Measurements from ENCODE around the gene HNRNPUL2. TPM values are rescaled to one million over a fixed set of nuclear protein-coding genes. Genes with fewer than 3 reads are reported as not detected.
"Not testable (repeated sequence)": the region's sequence is repeated elsewhere in the genome, so short reads cannot be mapped to it uniquely, and the experiment has no call there.

The HNRNPUL2 gene
- total RNA-seq, 1 donor from 2014 or later: 6.5 TPM

DNA sequence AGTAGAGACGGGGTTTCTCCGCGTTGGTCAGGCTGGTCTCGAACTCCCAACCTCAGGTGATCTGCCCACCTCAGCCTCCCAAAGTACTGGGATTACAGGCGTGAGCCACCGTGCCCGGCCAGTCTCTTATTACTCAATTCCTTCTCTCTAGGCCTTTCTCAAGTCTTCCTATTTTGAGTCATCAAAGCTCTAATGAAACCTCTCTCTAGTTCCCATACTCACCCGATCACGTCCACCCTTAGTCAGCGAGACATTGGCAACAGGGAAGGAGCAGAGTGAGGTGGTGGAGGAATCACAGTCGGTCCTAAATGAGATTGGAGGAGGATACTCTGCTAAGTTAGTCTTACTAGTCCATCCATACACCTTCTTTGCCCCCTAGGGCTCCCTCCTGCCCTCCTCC lies 25.0 kb downstream of the HNRNPUL2 start:
- DNase-seq: no peak

DNA sequence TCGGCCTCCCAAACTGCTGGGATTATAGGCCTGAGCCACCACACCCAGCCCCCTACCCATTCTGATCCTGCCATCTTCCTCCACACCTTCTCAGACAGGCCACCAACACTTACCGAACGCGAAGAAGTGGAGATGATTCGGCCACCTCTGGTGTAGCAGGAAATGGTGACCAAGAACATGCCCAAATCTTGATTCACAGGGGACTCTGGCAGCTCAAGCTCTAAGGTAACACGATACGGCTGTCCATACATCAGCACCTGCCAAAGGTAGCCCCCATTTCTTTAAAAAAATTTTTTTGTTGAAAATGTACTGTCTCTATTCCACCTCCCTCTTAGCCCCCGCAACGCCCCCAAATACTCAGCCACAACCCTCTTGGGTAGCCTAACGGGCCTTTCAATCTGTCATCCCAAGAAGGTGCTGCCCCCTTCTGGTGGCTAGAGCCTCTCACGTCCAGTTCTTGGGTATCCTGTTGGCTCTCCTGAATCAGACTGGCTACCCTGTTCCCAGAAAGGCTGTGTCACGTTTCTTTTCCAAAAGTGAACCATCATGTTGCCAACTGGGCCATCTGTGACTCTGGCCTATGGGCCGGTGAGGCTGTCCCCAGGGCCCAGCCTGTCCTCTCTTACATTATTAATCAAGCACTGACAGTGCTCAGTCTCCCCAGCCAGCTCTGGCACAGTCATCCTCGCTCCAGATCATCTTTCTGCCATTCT lies 32.6 kb downstream of the HNRNPUL2 start:
- peak; percentile 94 for DNase-seq

DNA sequence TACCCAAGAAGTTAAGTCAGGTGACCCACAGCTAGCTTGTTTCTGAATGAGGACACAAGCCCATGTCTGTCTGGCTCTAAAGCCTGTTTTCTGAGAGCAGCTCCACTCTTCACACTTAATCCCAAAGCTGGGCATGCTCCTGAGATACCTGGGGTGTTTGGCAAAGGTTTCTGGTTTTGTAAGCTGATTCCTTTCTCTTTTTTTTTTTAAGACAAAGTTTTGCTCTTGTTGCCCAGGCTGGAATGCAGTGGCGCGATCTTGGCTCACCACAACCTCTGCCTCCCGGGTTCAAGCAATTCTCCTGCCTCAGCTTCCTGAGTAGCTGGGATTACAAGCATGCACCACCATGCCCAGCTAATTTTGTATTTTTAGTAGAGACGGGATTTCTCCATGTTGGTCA lies 33.6 kb downstream of the HNRNPUL2 start:
- not testable (repeated sequence) for DNase-seq

DNA sequence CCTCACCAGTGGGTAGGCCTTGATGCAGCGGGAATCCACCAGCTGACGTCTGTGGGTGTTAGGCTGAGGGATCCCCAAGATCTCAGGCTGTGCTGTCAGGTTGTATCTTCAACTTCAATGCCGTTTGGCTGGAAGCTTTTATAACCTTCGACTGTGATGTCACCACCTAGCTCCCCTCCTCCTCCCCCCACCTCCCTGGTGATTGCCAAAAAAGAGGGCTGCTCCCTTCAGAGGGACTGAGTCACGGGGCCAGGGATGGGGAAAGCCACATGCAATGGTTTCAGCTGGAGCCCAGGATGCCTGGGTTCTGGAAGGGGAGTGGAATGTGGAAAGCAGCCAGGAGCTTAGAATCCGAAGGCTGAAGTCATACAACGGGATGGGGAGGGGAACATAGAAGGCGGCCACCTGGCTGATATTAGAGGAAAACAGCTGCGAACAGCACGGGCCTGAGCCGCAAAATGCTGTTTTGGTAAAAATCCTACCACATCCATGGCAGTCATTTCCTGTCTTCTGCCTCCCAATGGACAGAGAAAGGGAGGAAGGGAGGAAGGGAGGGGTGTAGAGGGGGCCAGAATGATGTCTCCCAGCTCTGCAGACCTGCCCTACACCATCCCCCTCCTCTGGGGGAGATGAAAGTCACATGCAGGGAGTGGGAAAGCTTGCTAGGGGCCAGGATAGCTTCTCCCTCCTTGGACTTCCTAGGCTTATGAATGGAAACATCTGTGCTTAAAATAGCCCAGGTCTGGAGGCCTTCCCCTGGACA lies 37.7 kb downstream of the HNRNPUL2 start, which contains the start of gene LRRN4CL:
TSS of gene LRRN4CL (minus strand) at position 110 of the 763 bp plus-strand sequence. CDS start 1,022 bp downstream, outside the sequence.
- DNase-seq: no peak

DNA sequence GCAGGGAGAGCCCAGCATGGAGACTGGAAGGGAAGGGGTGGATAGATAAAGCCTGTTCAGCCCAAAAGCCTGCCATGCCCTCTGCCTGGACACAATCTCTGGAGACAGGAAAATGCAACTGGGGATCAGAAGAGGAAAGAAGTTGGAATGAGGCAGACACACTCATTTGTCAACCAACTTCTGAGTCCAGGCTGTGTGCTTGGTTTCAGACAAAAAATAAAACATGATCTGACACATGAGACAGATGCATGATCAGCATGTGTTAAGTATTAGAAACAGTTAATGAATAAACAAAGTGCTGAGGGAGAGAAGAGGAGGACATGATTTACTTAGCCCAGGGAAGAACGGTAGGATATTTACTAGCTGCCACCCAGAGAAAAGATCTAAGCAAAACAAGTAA lies 38.8 kb downstream of the HNRNPUL2 start:
- no peak for DNase-seq

DNA sequence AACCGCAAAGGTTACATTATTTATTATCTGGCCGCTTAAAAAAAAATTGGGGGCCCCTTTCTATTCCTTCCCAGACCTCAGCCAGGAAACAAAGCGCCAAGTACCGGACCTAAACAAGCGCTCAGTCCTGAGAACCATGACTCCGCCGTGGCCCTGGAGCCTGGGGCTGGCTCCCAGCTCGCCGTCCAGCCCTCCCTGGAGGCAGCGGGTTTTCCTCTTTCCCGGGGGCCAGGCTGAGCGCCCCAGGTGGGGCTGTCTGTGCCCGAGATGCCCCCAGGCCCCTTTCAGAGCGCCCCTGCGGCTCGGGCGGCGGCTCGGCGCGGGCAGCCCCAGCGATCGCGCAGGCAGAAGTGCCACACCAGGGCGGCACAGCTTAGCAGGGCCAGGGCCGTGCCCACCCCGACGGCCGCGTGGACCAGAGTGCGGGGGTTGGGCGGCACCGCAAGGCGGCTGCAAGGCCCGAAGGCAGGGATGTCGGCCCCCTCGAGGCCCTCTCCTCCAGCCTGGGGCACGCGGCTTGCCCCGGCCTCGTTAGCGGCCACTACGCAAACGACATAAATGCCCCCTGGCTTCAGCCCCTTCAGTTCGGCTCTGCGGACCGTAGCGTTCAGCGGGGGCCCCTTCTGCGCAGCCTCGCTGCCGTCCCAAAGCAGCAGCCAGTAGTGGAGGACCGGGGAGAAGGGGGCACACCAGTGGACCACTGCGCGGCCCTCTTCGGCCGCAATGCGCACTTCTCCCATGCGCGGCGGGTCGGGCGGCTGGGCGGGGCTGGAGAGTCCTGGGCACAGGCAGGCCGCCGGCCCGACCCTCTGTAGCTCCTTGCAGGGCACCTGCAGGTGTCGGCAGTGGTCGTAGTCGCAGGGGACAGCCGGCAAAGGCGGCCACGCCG lies 39.5 kb downstream of the HNRNPUL2 start:
- no peak for DNase-seq

DNA sequence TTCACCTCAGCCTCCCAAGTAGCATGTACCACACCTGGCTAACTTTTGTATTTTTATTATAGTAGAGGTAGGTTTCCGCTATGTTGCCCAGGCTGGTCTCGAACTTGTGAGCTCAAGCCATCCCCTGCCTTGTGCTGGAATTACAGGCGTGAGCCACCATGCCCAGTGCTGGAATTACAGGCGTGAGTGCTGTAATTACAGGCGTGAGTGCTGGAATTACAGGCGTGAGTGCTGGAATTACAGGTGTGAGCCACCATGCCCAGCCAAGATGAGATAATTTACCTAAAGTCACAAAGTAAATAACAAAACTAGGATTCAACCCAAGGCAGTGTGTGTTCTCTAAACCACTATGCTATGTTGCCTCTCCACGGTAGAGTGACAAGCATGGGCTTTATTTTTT lies 44.7 kb downstream of the HNRNPUL2 start:
- DNase-seq: no peak

DNA sequence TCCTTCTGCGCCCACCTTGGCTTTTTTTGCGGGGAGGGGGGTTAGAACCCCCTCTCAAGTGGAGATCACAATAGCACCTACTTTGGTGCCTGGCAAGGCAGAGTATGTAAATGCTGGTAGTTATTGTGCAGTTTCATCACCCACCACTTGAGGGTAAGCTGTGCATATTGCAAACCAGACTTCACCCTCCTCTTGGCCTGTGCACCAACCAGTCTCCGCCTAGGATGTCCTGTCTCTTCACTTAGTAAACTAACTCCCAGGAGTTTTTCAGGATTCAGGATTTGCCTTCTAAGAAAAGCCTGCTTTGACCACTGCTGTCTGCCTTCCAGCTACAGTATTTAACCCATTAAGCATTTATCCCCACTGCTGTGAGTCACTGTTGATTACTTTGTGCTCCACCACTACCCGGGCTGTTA lies 46.4 kb downstream of the HNRNPUL2 start:
- DNase-seq: peak; percentile 88

DNA sequence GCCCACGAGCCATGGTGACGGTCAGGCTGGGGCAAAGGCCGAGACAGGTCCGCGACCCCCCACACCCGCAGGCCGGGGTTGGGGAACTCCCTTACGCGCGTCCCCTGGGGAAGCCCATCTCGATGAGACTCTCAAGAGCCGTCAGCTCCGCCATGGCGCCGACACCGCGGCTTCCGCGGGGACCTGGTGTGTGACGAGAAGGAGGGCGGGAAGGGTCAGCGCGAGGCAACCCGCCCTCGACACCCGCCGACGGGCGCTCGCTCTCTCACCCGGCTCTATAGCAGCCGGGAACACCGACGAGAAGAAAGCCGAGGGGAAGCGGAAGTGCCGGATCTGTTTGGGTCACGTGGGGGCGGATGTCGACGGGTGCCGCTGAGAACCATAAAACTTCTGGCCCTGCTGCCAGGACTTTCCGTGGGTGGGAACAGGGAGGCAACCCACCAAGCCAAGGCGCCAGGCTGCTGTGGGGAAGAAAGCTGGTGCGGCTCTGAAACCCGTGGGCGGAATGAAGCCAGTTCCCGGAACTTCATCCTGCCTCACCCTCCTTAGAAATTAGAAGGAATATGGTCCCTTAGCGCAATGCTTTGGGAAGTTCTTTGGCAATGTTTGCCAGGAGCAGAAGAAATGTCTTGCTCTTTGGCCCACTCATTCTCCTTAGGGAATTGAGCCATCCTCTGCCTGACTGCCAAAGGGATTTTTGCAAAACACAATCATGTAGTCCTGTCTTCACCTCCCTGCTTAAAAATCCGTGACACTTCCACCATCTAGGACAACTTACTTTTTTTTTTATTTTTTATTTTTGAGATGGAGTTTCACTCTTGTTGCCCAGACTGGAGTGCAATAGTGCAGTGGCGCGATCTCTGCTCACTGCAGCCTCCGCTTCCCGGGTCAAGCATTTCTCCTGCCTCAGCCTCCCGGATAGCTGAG lies 48.2 kb downstream of the HNRNPUL2 start, which contains the start of gene UBXN1:
TSS of gene UBXN1 (minus strand) at position 304 of the 927 bp plus-strand sequence. CDS start at position 154, 150 bp downstream.
- peak; percentile 93 for DNase-seq

DNA sequence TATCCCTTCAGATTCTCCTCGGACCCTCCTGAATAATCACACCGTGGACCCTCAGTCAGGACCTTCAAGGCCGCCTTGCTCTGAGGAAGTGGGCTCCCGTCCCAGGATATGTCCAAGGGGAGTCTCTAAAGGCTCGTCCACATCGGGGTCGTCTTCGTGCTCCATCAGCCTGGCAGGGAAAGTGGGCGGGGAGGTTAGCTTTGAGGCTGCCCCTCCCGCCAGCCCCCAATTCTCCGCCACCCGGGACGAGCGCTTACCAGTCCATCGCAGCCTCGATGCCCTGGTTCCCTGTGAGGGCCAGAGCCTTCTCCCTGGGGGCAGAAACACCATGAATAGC lies 48.9 kb downstream of the HNRNPUL2 start:
- DNase-seq: no peak

DNA sequence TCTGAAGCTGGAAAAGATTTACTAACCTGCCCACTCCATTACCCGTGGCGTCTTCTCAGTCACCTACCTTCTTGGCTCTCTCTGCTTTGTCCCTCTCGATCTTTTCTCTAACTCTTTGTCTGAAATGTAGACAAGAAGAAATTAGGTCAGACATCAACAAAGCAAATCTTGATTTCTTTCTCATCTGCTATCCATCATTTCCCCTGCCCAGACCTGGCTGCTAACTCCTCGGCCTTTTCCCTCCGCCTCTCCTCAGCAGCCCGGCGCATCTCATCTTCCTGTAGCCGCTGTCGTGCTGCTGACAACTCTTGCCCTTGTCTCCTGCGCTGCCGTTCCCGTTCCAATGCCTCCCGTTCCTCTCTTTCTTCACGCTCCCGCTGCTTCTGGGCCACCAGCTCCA lies 49.5 kb downstream of the HNRNPUL2 start:
- no peak for DNase-seq

DNA sequence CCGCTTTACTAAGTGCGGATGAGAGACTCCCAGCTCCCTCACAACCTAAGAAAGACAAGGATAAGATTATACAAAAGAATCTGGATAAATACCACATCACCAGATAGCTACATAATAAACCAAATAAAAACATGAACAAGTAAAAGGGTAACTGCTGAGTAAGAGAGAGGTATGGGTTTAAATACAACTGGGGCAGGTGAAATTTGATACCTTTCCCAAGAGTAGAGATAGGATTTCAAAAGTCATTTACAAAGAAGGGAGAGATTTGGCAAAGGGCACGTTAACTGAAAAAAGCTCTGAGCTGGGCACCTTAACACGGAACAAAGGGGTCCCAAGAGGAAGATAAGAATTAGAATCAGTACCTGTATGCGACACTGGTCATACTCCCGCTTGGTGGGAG lies 50.1 kb downstream of the HNRNPUL2 start:
- DNase-seq: no peak

DNA sequence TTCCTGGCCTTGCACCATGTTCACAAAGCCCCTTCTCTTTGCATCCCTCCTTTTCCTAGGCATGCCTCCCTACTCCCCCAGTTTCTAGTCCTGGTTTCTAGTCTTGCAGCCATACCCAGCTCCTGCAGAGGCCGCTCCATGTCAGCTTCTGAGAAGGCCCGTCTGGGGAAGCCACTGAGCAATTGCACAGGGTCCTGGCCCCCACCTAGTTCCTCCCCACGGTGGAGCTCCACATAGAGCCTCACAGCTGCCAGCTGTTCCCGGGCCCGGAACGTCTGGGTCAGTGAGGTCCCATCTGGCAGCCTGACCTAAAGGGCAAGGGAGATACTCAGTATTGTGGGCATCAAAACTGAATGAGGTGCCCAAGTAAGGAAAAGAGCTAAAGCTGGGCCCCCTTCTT lies 50.6 kb downstream of the HNRNPUL2 start:
- DNase-seq: no peak

DNA sequence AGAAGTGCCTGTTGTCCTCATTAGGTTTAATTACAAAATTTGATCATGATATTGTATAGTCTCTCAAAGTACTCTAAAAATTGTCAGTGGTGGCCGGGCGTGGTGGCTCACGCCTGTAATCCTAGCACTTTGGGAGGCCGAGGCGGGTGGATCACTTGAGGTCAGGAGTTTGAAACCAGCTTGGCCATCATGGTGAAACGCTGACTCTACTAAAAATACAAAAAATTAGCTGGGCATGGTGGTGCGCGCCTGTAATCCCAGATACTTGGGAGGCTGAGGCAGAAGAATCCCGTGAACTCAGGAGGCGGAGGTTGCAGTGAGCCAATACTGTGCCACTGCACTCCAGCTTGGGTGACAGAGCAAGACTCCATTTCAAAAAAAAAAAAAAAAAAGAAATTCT lies 51.8 kb downstream of the HNRNPUL2 start:
- not testable (repeated sequence) for DNase-seq

DNA sequence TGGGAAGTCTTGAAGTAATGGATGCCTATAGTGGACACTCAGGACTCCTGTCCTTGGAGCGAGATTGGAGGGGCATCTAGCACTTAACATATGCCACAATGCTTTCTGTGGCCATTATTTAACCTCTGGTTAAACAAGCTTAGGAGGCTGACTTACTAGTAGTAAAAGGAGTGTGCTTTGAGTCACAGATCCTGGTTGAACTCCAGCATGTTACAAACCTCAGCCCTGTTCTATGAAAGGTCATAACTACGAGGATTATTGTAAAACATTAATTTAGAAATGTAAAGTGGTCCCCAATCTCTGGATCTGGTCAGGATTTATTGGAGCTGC lies 54.1 kb downstream of the HNRNPUL2 start:
- no peak for DNase-seq

DNA sequence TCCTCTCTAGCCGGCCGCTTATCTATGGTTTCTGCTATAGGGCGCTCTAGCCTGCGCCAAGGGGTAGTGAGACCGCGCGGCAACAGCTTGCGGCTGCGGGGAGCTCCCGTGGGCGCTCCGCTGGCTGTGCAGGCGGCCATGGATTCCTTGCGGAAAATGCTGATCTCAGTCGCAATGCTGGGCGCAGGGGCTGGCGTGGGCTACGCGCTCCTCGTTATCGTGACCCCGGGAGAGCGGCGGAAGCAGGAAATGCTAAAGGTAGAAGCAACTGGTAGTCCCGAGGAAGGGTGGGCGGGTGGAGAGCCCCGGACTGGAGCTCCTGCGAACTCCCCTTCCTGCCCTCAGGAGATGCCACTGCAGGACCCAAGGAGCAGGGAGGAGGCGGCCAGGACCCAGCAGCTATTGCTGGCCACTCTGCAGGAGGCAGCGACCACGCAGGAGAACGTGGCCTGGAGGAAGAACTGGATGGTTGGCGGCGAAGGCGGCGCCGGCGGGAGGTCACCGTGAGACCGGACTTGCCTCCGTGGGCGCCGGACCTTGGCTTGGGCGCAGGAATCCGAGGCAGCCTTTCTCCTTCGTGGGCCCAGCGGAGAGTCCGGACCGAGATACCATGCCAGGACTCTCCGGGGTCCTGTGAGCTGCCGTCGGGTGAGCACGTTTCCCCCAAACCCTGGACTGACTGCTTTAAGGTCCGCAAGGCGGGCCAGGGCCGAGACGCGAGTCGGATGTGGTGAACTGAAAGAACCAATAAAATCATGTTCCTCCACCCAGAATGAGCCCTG lies 55.5 kb downstream of the HNRNPUL2 start, which contains the start of the genes LBHD1 and UQCC3:
TSS of gene LBHD1 (minus strand) at position 660 of the 782 bp plus-strand sequence. CDS start 2,236 bp downstream, outside the sequence.
TSS of gene UQCC3 (plus strand) at position 66 of the 782 bp plus-strand sequence. CDS start at position 139, 73 bp downstream.
- DNase-seq: peak; percentile 91

DNA sequence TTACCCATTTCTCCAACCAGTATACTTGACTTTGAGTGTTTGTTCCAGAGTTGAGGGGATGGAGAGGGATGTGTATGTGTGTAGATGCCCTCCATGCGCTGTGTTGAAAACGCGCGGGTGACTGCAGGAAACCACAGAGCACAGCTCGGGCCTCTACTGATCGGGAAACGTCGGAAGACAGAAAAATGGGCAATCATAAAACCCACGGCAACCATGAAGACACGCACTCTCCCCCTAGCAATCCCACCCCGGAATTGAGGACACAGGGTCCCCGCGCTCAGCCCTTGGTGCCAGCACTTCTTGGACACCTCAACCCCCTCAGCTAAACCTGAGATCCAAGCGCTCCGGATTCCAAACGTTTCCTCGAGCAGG lies 56.0 kb downstream of the HNRNPUL2 start:
- no peak for DNase-seq

DNA sequence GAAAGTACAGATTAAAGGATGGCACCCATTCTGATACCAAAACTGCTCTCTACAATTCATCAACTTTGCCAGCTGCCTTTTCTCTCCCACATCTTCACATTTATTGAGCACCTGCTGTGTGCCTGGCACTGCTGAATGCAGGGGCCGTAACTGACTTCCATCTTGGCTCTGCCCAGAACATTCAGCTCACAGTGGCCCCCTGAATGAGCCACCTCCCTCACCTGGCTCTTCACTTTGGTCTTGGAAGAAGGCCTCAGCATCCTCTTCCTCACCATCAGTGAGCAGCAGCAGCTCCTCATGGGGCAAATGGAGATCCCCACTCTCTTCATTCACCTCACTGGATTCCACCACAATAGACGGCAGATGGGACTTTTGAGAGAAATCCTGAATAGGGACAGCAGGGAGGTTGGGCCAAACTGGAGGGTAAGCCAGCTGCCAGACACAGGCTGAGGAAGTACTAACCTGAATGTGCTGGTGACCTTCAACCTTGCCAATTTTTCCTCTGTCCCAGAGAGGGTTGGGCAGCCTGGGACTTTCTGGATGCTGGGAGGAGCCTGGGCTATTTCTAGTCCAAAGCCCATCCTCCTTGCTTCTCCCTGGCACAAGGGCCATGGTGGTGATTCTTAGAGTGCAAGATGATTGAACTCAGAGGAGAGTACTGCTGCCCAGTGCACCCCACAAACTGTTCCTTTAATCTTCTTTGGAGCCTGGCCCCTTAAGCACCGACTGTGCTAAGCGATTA lies 57.7 kb downstream of the HNRNPUL2 start:
- no peak for DNase-seq

DNA sequence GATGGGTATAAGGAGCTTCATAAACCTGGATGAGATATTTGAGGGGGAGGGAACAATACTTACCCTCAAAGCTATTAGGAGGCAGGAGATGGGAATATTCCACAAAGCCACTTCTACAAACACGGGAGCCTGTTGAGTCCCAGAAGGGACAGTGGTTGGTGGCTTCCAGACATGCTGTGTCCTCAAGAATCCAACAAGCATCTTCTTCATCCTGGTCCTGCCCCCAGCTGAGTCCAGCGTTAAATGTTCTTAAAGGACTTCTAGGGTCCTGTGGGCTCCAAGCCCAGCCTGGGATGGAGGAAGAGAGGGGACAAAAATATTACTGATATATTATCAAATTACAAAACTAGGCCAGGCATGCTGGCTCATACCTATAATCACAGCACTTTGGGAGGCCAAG lies 59.8 kb downstream of the HNRNPUL2 start:
- DNase-seq: no peak

DNA sequence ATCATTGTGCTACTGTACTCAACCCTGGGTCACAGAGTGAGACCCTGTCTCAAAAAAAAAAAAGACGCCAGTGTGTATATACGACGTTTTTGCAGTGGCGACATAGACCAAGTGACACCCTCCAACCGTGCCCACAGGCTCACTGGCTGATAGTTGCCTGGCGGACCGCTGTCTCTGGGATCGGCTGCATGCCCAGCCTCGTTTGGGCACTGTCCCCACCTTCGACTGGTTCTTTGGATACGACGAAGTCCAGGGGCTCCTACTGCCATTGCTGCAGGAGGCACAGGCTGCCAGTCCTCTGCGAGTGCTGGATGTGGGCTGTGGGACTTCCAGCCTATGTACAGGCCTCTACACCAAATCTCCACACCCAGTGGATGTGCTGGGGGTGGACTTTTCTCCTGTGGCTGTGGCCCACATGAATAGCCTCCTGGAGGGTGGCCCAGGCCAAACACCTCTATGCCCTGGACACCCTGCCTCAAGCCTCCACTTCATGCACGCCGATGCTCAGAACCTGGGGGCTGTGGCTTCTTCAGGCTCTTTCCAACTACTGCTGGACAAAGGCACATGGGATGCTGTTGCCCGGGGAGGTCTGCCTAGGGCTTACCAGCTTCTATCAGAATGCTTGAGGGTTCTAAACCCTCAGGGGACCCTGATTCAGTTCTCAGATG lies 60.9 kb downstream of the HNRNPUL2 start:
- no peak for DNase-seq
